ENCODE data around the gene ADAT2. TPM values are rescaled to one million over a fixed set of nuclear protein-coding genes. Genes with fewer than 3 reads are reported as not detected.

Gene ADAT2
- total and polyA plus RNA-seq, 10 of the 15 experiments (the other 5 are each of a cell fraction or from before 2014, with no cell fraction given) = 7.8 to 38.6 (median 17.3) TPM

GRCh38 chr6:143450453-143451371 lies at the start of gene ADAT2, which contains the start of gene PEX3 (continued):
- no peak for TF ChIP-seq SKIL (IDR thresholded peaks at IDR 0.05; ENCODE audit: low read depth, poor library complexity, severe bottlenecking)
- TF ChIP-seq YBX1 (IDR thresholded peaks at IDR 0.05) = no peak
- no peak for TF ChIP-seq CTCF (IDR thresholded peaks at IDR 0.05 in 2 of 3, conservative IDR thresholded peaks at IDR 0.05 in 1 of 3; ENCODE audit: control insufficient read depth in 2 of 3, extremely low read depth in 1 of 3, insufficient read depth in 1 of 3, low read depth in 3 of 3, low read length in 3 of 3)
- peak; percentile 34 for TF ChIP-seq NR2F1 (conservative IDR thresholded peaks at IDR 0.05)
- TF ChIP-seq BRCA1 (IDR thresholded peaks at IDR 0.05; ENCODE audit: low read depth, low read length) = no peak
- peak; percentile 96 for TF ChIP-seq LARP7 (IDR thresholded peaks at IDR 0.05)
- TF ChIP-seq MYC (IDR thresholded peaks at IDR 0.05; ENCODE audit: insufficient read depth, insufficient read length, insufficient replicate concordance, low read length, severe bottlenecking) = peak; percentile 78
- peak; percentile 84; the same call in 1 of the 2 replicates for TF ChIP-seq ESRRA (IDR thresholded peaks at IDR 0.05; ENCODE audit: low read length)
- TF ChIP-seq STAT3 (IDR thresholded peaks at IDR 0.05; ENCODE audit: low read depth, low read length) = no peak
- TF ChIP-seq RUNX3 (IDR thresholded peaks at IDR 0.05; ENCODE audit: low read length) = peak; percentile 68; the same call in 1 of the 2 replicates
- TF ChIP-seq BCLAF1 (IDR thresholded peaks at IDR 0.05) = no peak
- TF ChIP-seq SMARCA5 (IDR thresholded peaks at IDR 0.05) = peak; percentile 96
- TF ChIP-seq PBX3 (IDR thresholded peaks at IDR 0.05; ENCODE audit: insufficient replicate concordance, low read depth, low read length) = no peak
- TF ChIP-seq EZH2 (IDR thresholded peaks at IDR 0.05; ENCODE audit: borderline replicate concordance, control insufficient read depth, low read depth, low read length) = no peak
- TF ChIP-seq HDAC6 (IDR thresholded peaks at IDR 0.05; ENCODE audit: unreplicated experiment) = no peak
- TF ChIP-seq BCL3 (IDR thresholded peaks at IDR 0.05; ENCODE audit: borderline replicate concordance, insufficient read depth, low read depth, low read length, poor library complexity, severe bottlenecking) = peak; percentile 26

Data from GM12878 (cell line).